ENCODE measurements around the gene ZNF587B. TPM values are rescaled to one million over a fixed set of nuclear protein-coding genes. Genes with fewer than 3 reads are reported as not detected.

Gene ZNF587B
- total and polyA plus RNA-seq, 9 of the 15 experiments (the other 6 are each of a cell fraction or from before 2014, with no cell fraction given): 7.4 to 37.5 (median 20.8) TPM

DNA sequence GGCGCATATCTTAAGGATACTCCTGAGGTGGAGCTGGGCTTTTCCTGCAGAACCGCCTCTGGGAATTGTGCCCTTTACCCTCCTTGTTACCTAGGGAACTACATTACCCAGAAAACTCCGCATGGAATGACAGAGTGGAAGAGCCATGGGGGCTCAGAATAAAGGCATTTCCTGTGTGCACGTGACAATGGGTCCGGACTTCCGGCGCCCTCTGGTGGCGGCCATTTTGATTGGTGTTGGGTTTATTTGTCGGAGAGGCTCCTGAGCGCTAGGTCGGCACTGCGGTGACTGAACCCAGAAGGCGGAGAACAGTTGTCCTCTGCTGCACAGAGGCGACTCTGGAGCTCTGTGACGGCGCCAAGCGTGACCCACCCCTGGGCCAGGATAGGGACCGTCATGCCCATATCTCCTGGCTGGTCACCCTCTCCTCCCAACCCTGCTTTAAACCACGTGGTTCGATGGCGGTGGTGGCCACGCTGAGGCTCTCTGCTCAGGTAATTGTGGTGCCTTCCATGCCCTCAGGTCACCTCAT is at the start of gene ZNF587B (continued):
- TF ChIP-seq, protein P1, sequence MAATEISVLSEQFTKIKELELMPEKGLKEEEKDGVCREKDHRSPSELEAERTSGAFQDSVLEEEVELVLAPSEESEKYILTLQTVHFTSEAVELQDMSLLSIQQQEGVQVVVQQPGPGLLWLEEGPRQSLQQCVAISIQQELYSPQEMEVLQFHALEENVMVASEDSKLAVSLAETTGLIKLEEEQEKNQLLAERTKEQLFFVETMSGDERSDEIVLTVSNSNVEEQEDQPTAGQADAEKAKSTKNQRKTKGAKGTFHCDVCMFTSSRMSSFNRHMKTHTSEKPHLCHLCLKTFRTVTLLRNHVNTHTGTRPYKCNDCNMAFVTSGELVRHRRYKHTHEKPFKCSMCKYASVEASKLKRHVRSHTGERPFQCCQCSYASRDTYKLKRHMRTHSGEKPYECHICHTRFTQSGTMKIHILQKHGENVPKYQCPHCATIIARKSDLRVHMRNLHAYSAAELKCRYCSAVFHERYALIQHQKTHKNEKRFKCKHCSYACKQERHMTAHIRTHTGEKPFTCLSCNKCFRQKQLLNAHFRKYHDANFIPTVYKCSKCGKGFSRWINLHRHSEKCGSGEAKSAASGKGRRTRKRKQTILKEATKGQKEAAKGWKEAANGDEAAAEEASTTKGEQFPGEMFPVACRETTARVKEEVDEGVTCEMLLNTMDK (IDR thresholded peaks at IDR 0.05; ENCODE audit: borderline replicate concordance, insufficient read depth, low read depth, low read length, poor library complexity, severe bottlenecking): peak; percentile 40
- TF ChIP-seq, protein P2, sequence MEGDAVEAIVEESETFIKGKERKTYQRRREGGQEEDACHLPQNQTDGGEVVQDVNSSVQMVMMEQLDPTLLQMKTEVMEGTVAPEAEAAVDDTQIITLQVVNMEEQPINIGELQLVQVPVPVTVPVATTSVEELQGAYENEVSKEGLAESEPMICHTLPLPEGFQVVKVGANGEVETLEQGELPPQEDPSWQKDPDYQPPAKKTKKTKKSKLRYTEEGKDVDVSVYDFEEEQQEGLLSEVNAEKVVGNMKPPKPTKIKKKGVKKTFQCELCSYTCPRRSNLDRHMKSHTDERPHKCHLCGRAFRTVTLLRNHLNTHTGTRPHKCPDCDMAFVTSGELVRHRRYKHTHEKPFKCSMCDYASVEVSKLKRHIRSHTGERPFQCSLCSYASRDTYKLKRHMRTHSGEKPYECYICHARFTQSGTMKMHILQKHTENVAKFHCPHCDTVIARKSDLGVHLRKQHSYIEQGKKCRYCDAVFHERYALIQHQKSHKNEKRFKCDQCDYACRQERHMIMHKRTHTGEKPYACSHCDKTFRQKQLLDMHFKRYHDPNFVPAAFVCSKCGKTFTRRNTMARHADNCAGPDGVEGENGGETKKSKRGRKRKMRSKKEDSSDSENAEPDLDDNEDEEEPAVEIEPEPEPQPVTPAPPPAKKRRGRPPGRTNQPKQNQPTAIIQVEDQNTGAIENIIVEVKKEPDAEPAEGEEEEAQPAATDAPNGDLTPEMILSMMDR (IDR thresholded peaks at IDR 0.05 in 2 of 3, conservative IDR thresholded peaks at IDR 0.05 in 1 of 3; ENCODE audit: insufficient read depth in 2 of 3, low read depth in 1 of 3, low read length in 3 of 3): peak; percentile 50 to 63 (median 55)
- TF ChIP-seq HIVEP1 (CRISPR knock-in tag; IDR thresholded peaks at IDR 0.05) (no peak), SIX5 (IDR thresholded peaks at IDR 0.05; ENCODE audit: borderline replicate concordance in 1 of 2, insufficient read depth in 1 of 2, low read depth in 1 of 2, low read length in 2 of 2) (peak in 1 of 2 experiments; percentile 14; a peak in 1 of 4 replicates), NFE2L1 (tag; IDR thresholded peaks at IDR 0.05; ENCODE audit: borderline replicate concordance, low read depth) (no peak), DMBX1 (CRISPR knock-in tag; IDR thresholded peaks at IDR 0.05; ENCODE audit: borderline replicate concordance) (no peak), MCM2 (IDR thresholded peaks at IDR 0.05; ENCODE audit: low read depth) (no peak)
- TF ChIP-seq, protein P3, sequence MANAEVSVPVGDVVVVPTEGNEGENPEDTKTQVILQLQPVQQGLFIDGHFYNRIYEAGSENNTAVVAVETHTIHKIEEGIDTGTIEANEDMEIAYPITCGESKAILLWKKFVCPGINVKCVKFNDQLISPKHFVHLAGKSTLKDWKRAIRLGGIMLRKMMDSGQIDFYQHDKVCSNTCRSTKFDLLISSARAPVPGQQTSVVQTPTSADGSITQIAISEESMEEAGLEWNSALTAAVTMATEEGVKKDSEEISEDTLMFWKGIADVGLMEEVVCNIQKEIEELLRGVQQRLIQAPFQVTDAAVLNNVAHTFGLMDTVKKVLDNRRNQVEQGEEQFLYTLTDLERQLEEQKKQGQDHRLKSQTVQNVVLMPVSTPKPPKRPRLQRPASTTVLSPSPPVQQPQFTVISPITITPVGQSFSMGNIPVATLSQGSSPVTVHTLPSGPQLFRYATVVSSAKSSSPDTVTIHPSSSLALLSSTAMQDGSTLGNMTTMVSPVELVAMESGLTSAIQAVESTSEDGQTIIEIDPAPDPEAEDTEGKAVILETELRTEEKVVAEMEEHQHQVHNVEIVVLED (CRISPR knock-in tag; IDR thresholded peaks at IDR 0.05): no peak
- TF ChIP-seq, protein P4, sequence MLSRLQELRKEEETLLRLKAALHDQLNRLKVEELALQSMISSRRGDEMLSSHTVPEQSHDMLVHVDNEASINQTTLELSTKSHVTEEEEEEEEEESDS (CRISPR knock-in tag; IDR thresholded peaks at IDR 0.05): no peak
- TF ChIP-seq, protein P5, sequence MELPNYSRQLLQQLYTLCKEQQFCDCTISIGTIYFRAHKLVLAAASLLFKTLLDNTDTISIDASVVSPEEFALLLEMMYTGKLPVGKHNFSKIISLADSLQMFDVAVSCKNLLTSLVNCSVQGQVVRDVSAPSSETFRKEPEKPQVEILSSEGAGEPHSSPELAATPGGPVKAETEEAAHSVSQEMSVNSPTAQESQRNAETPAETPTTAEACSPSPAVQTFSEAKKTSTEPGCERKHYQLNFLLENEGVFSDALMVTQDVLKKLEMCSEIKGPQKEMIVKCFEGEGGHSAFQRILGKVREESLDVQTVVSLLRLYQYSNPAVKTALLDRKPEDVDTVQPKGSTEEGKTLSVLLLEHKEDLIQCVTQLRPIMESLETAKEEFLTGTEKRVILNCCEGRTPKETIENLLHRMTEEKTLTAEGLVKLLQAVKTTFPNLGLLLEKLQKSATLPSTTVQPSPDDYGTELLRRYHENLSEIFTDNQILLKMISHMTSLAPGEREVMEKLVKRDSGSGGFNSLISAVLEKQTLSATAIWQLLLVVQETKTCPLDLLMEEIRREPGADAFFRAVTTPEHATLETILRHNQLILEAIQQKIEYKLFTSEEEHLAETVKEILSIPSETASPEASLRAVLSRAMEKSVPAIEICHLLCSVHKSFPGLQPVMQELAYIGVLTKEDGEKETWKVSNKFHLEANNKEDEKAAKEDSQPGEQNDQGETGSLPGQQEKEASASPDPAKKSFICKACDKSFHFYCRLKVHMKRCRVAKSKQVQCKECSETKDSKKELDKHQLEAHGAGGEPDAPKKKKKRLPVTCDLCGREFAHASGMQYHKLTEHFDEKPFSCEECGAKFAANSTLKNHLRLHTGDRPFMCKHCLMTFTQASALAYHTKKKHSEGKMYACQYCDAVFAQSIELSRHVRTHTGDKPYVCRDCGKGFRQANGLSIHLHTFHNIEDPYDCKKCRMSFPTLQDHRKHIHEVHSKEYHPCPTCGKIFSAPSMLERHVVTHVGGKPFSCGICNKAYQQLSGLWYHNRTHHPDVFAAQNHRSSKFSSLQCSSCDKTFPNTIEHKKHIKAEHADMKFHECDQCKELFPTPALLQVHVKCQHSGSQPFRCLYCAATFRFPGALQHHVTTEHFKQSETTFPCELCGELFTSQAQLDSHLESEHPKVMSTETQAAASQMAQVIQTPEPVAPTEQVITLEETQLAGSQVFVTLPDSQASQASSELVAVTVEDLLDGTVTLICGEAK (IDR thresholded peaks at IDR 0.05): peak; percentile 73
- TF ChIP-seq, protein P5 (CRISPR knock-in tag; IDR thresholded peaks at IDR 0.05): no peak
